Ishikawa (cell line): ENCODE results near the gene ANKRD40CL.

Experiments used
- CEBPB ChIP-seq: IDR thresholded peaks from 2 replicates; pipeline ENCODE4 v1.6.1; 2012
- CREB1 ChIP-seq: IDR thresholded peaks from 2 replicates; pipeline ENCODE4 v1.6.1; 2012; ENCODE audit warnings: low read depth
- EGR1 ChIP-seq: IDR thresholded peaks from 2 replicates; pipeline ENCODE4 v1.6.1; 2012
- EP300 ChIP-seq: IDR thresholded peaks from 2 replicates; pipeline ENCODE4 v1.6.1; 2012; ENCODE audit warnings: borderline replicate concordance
- FOXM1 ChIP-seq: IDR thresholded peaks from 2 replicates; pipeline ENCODE4 v1.6.1; 2012; ENCODE audit warnings: low read depth, borderline replicate concordance
- MAX ChIP-seq: IDR thresholded peaks from 2 replicates; pipeline ENCODE4 v1.6.1; 2012
- NFIC ChIP-seq: IDR thresholded peaks from 2 replicates; pipeline ENCODE4 v1.6.1; 2012
- RAD21 ChIP-seq: IDR thresholded peaks from 2 replicates; pipeline ENCODE4 v1.6.1; 2012; ENCODE audit warnings: low read depth
- TAF1 ChIP-seq: IDR thresholded peaks from 2 replicates; pipeline ENCODE4 v1.6.1; 2012; ENCODE audit warnings: low read depth, mild to moderate bottlenecking
- TCF12 ChIP-seq: IDR thresholded peaks from 2 replicates; pipeline ENCODE4 v1.6.1; 2012; ENCODE audit warnings: low read depth
- TEAD4 ChIP-seq: IDR thresholded peaks from 2 replicates; pipeline ENCODE4 v1.6.1; 2012
- USF1 ChIP-seq: IDR thresholded peaks from 2 replicates; pipeline ENCODE4 v1.6.1; 2012
- YY1 ChIP-seq: IDR thresholded peaks from 2 replicates; pipeline ENCODE4 v1.6.1; 2012; ENCODE audit warnings: low read depth
- ZBTB7A ChIP-seq: IDR thresholded peaks from 2 replicates; pipeline ENCODE4 v1.6.1; 2012; ENCODE audit warnings: low read depth
- TF ChIP-seq, protein P1 (sequence below): IDR thresholded peaks from 2 replicates; pipeline ENCODE4 v1.6.1; 2012; ENCODE audit warnings: low read depth, mild to moderate bottlenecking

ANKRD40CL gene

DNA sequence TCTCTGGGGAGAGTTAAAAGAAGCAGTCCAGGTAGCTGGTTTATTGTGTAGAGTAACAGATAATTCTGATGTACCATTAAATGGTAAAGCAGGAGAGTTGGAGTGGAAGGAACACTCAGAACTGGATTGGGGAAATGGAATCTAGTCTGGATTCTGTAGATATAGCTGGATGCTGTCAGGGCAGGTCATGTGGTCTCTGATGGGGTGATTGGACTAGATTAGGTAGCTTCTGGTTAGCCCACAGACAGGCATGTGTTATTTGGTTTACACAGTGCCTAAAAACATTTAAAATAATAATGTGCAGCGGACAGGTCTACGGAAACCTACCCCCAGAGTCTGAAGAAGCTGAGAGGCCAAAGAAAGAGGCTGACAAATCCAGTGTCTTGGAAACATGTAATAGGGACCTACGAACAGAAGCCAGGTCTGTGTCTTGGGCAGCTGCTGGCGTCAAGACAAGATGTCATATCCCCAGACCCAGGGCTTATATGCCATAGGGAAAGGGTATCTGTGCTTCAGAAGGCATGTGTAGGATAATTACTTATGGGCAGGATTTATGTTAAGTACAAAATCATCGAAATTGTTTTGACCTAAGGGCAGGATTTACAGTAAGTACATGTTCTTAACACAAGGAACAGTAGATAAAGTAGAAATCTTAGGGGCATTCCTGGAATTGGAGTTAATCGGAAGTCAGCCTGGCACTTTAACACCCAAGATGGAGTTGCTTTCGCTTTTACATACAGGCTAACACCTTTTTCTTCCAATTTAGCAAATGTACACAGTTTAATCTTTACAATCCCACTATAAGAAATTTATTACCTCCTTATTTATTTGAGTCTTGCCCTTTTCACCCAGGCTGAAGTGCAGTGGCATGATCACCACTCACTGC lies 35.5 kb downstream of the ANKRD40CL start:
- TF ChIP-seq RAD21 (no peak), TAF1 (no peak), YY1 (no peak)

- TF ChIP-seq NFIC, result no peak
- TF ChIP-seq YY1, result no peak
Measured at GRCh38 chr17:50728881-50729765, 38.2 kb downstream of the ANKRD40CL start.

GRCh38 chr17:50728112-50728429 lies 39.2 kb downstream of the ANKRD40CL start:
- TF ChIP-seq CREB1, result no peak
- no peak for TF ChIP-seq EP300
- no peak for TF ChIP-seq ZBTB7A
- no peak for TF ChIP-seq MAX
- no peak for TF ChIP-seq YY1
- TF ChIP-seq, protein P1, sequence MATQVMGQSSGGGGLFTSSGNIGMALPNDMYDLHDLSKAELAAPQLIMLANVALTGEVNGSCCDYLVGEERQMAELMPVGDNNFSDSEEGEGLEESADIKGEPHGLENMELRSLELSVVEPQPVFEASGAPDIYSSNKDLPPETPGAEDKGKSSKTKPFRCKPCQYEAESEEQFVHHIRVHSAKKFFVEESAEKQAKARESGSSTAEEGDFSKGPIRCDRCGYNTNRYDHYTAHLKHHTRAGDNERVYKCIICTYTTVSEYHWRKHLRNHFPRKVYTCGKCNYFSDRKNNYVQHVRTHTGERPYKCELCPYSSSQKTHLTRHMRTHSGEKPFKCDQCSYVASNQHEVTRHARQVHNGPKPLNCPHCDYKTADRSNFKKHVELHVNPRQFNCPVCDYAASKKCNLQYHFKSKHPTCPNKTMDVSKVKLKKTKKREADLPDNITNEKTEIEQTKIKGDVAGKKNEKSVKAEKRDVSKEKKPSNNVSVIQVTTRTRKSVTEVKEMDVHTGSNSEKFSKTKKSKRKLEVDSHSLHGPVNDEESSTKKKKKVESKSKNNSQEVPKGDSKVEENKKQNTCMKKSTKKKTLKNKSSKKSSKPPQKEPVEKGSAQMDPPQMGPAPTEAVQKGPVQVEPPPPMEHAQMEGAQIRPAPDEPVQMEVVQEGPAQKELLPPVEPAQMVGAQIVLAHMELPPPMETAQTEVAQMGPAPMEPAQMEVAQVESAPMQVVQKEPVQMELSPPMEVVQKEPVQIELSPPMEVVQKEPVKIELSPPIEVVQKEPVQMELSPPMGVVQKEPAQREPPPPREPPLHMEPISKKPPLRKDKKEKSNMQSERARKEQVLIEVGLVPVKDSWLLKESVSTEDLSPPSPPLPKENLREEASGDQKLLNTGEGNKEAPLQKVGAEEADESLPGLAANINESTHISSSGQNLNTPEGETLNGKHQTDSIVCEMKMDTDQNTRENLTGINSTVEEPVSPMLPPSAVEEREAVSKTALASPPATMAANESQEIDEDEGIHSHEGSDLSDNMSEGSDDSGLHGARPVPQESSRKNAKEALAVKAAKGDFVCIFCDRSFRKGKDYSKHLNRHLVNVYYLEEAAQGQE, result no peak
- TF ChIP-seq CEBPB, result no peak
- TF ChIP-seq RAD21, result no peak
- no peak for TF ChIP-seq TEAD4
- TF ChIP-seq FOXM1, result no peak
- no peak for TF ChIP-seq USF1
- no peak for TF ChIP-seq NFIC
- TF ChIP-seq TCF12, result no peak
- no peak for TF ChIP-seq EGR1
- no peak for TF ChIP-seq TAF1

DNA sequence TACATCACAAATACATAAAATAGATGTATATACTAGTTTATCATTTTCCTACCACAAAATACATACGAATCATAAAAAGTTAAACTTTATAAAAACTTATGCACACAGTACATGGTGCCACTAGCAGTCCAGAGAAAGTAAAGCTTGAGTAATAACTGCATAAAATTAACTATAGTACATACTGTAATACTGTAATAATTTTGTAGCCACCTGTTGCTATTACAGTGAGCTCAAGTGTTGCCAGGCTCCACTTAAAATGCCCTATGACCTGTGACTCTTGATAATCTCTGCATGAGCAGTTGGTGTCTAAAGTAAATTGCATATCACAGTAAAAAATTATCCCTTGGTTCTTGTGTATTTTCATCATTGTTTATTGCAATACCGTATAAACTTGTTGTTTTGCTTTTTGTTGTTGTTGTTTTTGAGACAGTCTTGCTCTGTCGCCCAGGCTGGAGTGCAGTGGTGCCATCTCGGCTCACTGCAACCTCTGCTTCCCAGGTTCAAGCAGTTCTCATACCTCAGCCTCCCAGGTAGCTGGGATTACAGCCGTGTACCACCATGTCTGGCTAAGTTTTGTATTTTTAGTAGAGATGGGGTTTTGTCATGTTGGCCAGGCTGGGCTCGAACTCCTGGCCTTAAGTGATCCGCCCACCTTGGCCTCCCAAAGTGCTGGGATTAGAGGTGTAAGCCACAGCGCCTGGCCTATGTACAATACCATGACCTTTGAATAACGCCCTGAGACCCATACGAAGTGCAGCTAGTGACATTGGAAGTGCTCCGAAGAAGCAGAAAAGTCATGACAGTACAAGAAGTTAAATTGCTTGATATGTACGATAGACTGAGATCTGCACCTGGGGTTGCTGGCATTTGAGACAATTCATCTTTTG lies 41.3 kb downstream of the ANKRD40CL start:
- TF ChIP-seq USF1 (no peak), NFIC (no peak), EGR1 (no peak), MAX (no peak), ZBTB7A (no peak), RAD21 (no peak), TAF1 (no peak), EP300 (no peak), TCF12 (no peak), TEAD4 (no peak), YY1 (no peak), CREB1 (no peak), FOXM1 (no peak), CEBPB (no peak)
- TF ChIP-seq, protein P1, result no peak

- TF ChIP-seq ZBTB7A, result no peak
- TF ChIP-seq CEBPB, result no peak
- no peak for TF ChIP-seq CREB1
- TF ChIP-seq, protein P1, result no peak
- TF ChIP-seq TEAD4, result no peak
- TF ChIP-seq RAD21, result no peak
- no peak for TF ChIP-seq YY1
- no peak for TF ChIP-seq MAX
- TF ChIP-seq TCF12, result no peak
- TF ChIP-seq NFIC, result no peak
- TF ChIP-seq USF1, result no peak
Measured at GRCh38 chr17:50722746-50723145, 44.6 kb downstream of the ANKRD40CL start.
